Measurements from ENCODE around the gene NRIP2. TPM values are rescaled to one million over a fixed set of nuclear protein-coding genes. Genes with fewer than 3 reads are reported as not detected.

NRIP2 gene
- total RNA-seq (2021; ENCODE audit: unreplicated experiment) (not detected), Bru-seq, nascent RNA (percentile 8 among the genes with signal in this experiment), BruChase-seq, experiment 1, labeled RNA remaining after a 2-hour chase (not detected), BruChase-seq, experiment 2, labeled RNA remaining after a 6-hour chase (not detected)
- 0.57 TPM for polyA plus RNA-seq (2012; ENCODE audit: insufficient read length)
- long read RNA-seq, partial matches to known transcripts = 0 of 1 reads
- long read RNA-seq, other reads (novel, unspliced or antisense) = 1 of 1 reads

GRCh38 chr12:2834581-2835491 is at the start of gene NRIP2:
Gene NRIP2 (minus strand): TSS chr12:2835035. CDS start chr12:2834983, 52 bp downstream.
- Histone ChIP-seq H3K9me3 (ENCODE audit: control insufficient read depth, insufficient read depth, low read depth, low read length) (no peaks in the 10 kb centered on the region), H3K4me3 (ENCODE audit: low read depth in 2 of 2, low read length in 2 of 2) (no peak within 1 kb of the TSS), H3K27me3 (ENCODE audit: control insufficient read depth, insufficient read depth, low read length) (no peaks in the 10 kb centered on the region), H3K4me1 (ENCODE audit: control insufficient read depth, insufficient read depth, low read length) (no peaks in the 10 kb centered on the region), H3K27ac (ENCODE audit: low read length) (no peak within 1 kb of the TSS), H3K36me3 (ENCODE audit: control insufficient read depth, insufficient read depth, low read length) (no peaks in the 10 kb centered on the region)
- in situ Hi-C loops (cut with HindIII; ENCODE audit: low pct_unique_long_range_greater_than_20kb, low sequenced_read_pairs) (no loop called here), intact Hi-C loops (cut with micrococcal nuclease; ENCODE audit: unreplicated experiment) (no loop called here)
- ATAC-seq (no peak), DNase-seq (ENCODE audit: low read depth, low spot score) (no peak)
- no TSS peak for BruUV-seq (replicated peaks)
- POLR2A ChIA-PET = no interaction called here
- CTCF ChIA-PET = no interaction called here
- TF ChIP-seq, protein P1, sequence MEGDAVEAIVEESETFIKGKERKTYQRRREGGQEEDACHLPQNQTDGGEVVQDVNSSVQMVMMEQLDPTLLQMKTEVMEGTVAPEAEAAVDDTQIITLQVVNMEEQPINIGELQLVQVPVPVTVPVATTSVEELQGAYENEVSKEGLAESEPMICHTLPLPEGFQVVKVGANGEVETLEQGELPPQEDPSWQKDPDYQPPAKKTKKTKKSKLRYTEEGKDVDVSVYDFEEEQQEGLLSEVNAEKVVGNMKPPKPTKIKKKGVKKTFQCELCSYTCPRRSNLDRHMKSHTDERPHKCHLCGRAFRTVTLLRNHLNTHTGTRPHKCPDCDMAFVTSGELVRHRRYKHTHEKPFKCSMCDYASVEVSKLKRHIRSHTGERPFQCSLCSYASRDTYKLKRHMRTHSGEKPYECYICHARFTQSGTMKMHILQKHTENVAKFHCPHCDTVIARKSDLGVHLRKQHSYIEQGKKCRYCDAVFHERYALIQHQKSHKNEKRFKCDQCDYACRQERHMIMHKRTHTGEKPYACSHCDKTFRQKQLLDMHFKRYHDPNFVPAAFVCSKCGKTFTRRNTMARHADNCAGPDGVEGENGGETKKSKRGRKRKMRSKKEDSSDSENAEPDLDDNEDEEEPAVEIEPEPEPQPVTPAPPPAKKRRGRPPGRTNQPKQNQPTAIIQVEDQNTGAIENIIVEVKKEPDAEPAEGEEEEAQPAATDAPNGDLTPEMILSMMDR (IDR thresholded peaks at IDR 0.05) = no peak
- TF ChIP-seq POLR2AphosphoS5 (IDR thresholded peaks at IDR 0.05; ENCODE audit: low read depth, low read length) (no peak), REST (IDR thresholded peaks at IDR 0.05; ENCODE audit: insufficient read depth in 1 of 2, low read depth in 2 of 2, low read length in 1 of 2) (no peak), SIN3A (IDR thresholded peaks at IDR 0.05; ENCODE audit: borderline replicate concordance, insufficient read depth, low read depth, low read length) (no peak), TCF7L2 (IDR thresholded peaks at IDR 0.05; ENCODE audit: low read depth, low read length) (no peak)

GRCh38 chr12:2879853-2880252 is 45.0 kb upstream of the NRIP2 start:
- intact Hi-C loops (cut with micrococcal nuclease; ENCODE audit: unreplicated experiment) = no loop called here

More at GRCh38 chr12:2879853-2880252, 45.0 kb upstream of the NRIP2 start:
- no peaks in the 10 kb centered on the region for H3K9me3 ChIP-seq (ENCODE audit: control insufficient read depth, insufficient read depth, low read depth, low read length)
- POLR2A ChIA-PET = no interaction called here
- no TSS peak for BruUV-seq (replicated peaks)
- H3K4me3 ChIP-seq (ENCODE audit: low read depth in 2 of 2, low read length in 2 of 2) = no peak overlapping the region
- TF ChIP-seq SIN3A (IDR thresholded peaks at IDR 0.05; ENCODE audit: borderline replicate concordance, insufficient read depth, low read depth, low read length) = no peak
- TF ChIP-seq, protein P1 (IDR thresholded peaks at IDR 0.05) = no peak
- TF ChIP-seq REST (IDR thresholded peaks at IDR 0.05; ENCODE audit: insufficient read depth in 1 of 2, low read depth in 2 of 2, low read length in 1 of 2) = no peak
- TF ChIP-seq POLR2AphosphoS5 (IDR thresholded peaks at IDR 0.05; ENCODE audit: low read depth, low read length) = no peak
- no peak for TF ChIP-seq TCF7L2 (IDR thresholded peaks at IDR 0.05; ENCODE audit: low read depth, low read length)
- no peaks in the 10 kb centered on the region; the same call in 1 of the 2 replicates for H3K36me3 ChIP-seq (ENCODE audit: control insufficient read depth, insufficient read depth, low read length)
- H3K27ac ChIP-seq (ENCODE audit: low read length) = no peak overlapping the region
- ATAC-seq = no peak
- H3K27me3 ChIP-seq (ENCODE audit: control insufficient read depth, insufficient read depth, low read length) = no peaks in the 10 kb centered on the region
- peaks cover 7% of the 10 kb centered on the region for H3K4me1 ChIP-seq (ENCODE audit: control insufficient read depth, insufficient read depth, low read length)
- no peak for DNase-seq (ENCODE audit: low read depth, low spot score)
- in situ Hi-C loops (cut with HindIII; ENCODE audit: low pct_unique_long_range_greater_than_20kb, low sequenced_read_pairs) = no loop called here
- CTCF ChIA-PET = no interaction called here

Data from Panc1 (cell line).